GM10266 (cell line): ENCODE measurements around the gene LRRC75A.
"Not testable (repeated sequence)": the region's sequence is repeated elsewhere in the genome, so short reads cannot be mapped to it uniquely, and the experiment has no call there.

Experiments
- DNase-seq: peaks from one replicate; pipeline ENCODE4 v3.0.0; 2012; ENCODE audit errors: extremely low spot score
- CTCF ChIP-seq: IDR thresholded peaks from 2 replicates; pipeline ENCODE4 v1.5.1; 2012; ENCODE audit warnings: mild to moderate bottlenecking, low read depth; ENCODE audit not compliant: control insufficient read depth, insufficient read depth; ENCODE audit errors: missing control alignments

The LRRC75A gene

GRCh38 chr17:16406742-16407674, 85.0 kb downstream of the LRRC75A start:
- DNase-seq = peak; percentile 55
- TF ChIP-seq CTCF = no peak

- not testable (repeated sequence) for DNase-seq
Measured at GRCh38 chr17:16403847-16404246, 88.1 kb downstream of the LRRC75A start.

- no peak for DNase-seq
- TF ChIP-seq CTCF = no peak
Measured at GRCh38 chr17:16398270-16399267, 93.4 kb downstream of the LRRC75A start.

- not testable (repeated sequence) for DNase-seq
Measured at GRCh38 chr17:16396693-16397092, 95.3 kb downstream of the LRRC75A start.

GRCh38 chr17:16395887-16396286, 96.1 kb downstream of the LRRC75A start:
- not testable (repeated sequence) for DNase-seq

- not testable (repeated sequence) for DNase-seq
Measured at GRCh38 chr17:16392491-16392890, 99.5 kb downstream of the LRRC75A start.
